ENCODE measurements around the gene LITAF.
A peak's percentile ranks its signal among the peaks of the same experiment; 100 is the strongest.
"Not testable (repeated sequence)": the region's sequence is repeated elsewhere in the genome, so short reads cannot be mapped to it uniquely, and the experiment has no call there.

Gene LITAF

GRCh38 chr16:11582157-11582814 lies 4.4 kb downstream of the LITAF start:
- Histone ChIP-seq H3K9me3 (ENCODE audit: control insufficient read depth, insufficient read depth, low read length) (peaks cover 4% of the 10 kb centered on the region; the same call in 1 of the 2 replicates), H3K9ac (ENCODE audit: low read depth, low read length) (peak overlapping the region; percentile 35; the same call in 1 of the 2 replicates), H3K36me3 (ENCODE audit: insufficient read depth, low read length) (no peaks in the 10 kb centered on the region), H3K4me1 (ENCODE audit: insufficient read depth, low read length) (peaks cover 33% of the 10 kb centered on the region)

- no peak overlapping the region for H3K9ac ChIP-seq (ENCODE audit: low read depth, low read length)
- peaks cover 4% of the 10 kb centered on the region; the same call in 1 of the 2 replicates for H3K9me3 ChIP-seq (ENCODE audit: control insufficient read depth, insufficient read depth, low read length)
- peaks cover 33% of the 10 kb centered on the region for H3K4me1 ChIP-seq (ENCODE audit: insufficient read depth, low read length)
These were observed 5.0 kb downstream of the LITAF start for GRCh38 chr16:11581678-11582077.

GRCh38 chr16:11580451-11581086 lies 6.2 kb downstream of the LITAF start:
- Histone ChIP-seq H3K4me1 (ENCODE audit: insufficient read depth, low read length) (peaks cover 33% of the 10 kb centered on the region), H3K9me3 (ENCODE audit: control insufficient read depth, insufficient read depth, low read length) (peaks cover 4% of the 10 kb centered on the region; the same call in 1 of the 2 replicates), H3K9ac (ENCODE audit: low read depth, low read length) (no peak overlapping the region), H3K36me3 (ENCODE audit: insufficient read depth, low read length) (no peaks in the 10 kb centered on the region)

More at GRCh38 chr16:11581678-11582077, 5.0 kb downstream of the LITAF start:
- no peaks in the 10 kb centered on the region for H3K36me3 ChIP-seq (ENCODE audit: insufficient read depth, low read length)

- not testable (repeated sequence) for H3K9me3 ChIP-seq (ENCODE audit: control insufficient read depth, insufficient read depth, low read length); H3K9ac ChIP-seq (ENCODE audit: low read depth, low read length); H3K36me3 ChIP-seq (ENCODE audit: insufficient read depth, low read length)
- peaks cover 13% of the 10 kb centered on the region for H3K4me1 ChIP-seq (ENCODE audit: insufficient read depth, low read length)
These were observed 9.4 kb downstream of the LITAF start for GRCh38 chr16:11577290-11577660.

DNA sequence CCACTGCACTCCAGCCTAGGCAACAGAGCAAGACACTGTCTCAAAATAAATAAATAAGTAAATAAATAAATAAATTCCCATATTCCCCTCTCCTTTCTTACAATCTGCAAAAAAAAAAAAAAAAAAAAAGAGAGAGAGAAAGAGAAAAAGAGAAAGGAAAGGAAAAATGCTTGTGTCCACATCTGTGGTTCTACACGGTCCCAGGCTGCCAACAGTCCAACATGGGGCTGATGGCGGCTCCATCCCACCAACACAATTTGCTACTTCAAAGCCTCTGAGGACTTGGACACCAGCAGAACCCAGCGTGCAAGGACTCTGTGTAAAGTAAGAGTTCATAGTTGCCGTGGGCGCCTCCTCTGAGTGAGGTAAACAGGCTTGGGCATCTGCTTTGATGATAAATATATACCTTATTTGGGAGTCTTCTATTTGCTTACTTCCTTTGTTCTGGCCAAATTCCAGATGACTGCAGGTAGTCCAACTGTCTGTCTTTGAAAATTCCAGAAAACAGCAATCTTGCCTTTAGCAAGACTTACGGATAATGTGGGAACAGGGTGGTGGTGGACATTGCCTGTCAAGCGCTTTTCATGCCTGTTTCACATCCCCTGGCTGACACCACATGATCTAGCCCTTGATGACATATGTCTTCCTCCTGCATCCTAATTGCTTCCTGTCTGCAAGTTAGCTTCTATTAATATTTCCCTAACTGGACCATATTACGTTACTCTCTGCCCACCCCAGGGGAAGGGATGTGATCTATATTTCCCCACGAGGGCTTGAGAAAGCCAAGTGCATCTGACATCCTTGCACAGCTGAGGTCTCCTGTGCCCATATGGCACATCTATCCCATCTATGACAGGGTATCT lies 10.1 kb downstream of the LITAF start:
- no peaks in the 10 kb centered on the region for H3K36me3 ChIP-seq (ENCODE audit: insufficient read depth, low read length)

GRCh38 chr16:11575223-11575589 lies 11.5 kb downstream of the LITAF start:
- no peak overlapping the region for H3K9ac ChIP-seq (ENCODE audit: low read depth, low read length)
- no peaks in the 10 kb centered on the region for H3K9me3 ChIP-seq (ENCODE audit: control insufficient read depth, insufficient read depth, low read length)
- H3K4me1 ChIP-seq (ENCODE audit: insufficient read depth, low read length), result no peaks in the 10 kb centered on the region; the same call in 1 of the 2 replicates
- no peaks in the 10 kb centered on the region for H3K36me3 ChIP-seq (ENCODE audit: insufficient read depth, low read length)

More for the DNA sequence above, 10.1 kb downstream of the LITAF start:
- H3K9me3 ChIP-seq (ENCODE audit: control insufficient read depth, insufficient read depth, low read length), result no peaks in the 10 kb centered on the region
- H3K4me1 ChIP-seq (ENCODE audit: insufficient read depth, low read length), result peaks cover 10% of the 10 kb centered on the region
- no peak overlapping the region for H3K9ac ChIP-seq (ENCODE audit: low read depth, low read length)

DNA sequence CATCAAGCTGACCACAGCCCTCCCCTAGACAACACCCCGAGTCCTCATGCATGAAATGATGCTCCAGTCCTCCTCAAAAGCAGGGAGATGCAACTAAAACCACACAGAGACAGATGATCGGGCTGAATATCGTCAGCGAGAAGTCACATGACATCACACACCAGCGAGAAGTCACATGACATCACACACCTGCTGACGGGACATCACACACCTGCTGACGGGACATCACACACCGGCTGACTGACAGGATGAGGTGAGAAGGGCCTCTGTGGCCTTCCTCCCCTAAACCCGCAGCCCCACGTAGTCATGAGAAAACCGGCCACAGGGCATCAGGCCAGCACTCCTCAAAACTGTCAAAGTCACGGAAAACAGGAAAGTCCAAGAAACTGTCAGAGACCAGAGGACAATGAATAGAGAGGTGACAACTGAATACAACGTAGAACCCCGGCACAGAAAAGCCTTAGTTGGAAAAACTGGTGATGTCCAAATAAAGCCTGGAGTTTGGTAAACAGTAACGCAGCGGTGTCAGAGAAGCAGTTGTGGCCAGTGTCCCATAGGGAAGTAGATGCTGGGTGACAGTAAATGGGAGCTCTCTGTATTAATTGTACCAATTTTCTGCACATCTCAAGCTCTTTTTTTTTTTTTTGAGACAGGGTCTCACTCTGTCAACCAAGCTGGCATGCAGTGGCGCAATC lies 14.3 kb downstream of the LITAF start:
- H3K9ac ChIP-seq (ENCODE audit: low read depth, low read length), result no peak overlapping the region
- H3K4me1 ChIP-seq (ENCODE audit: insufficient read depth, low read length), result no peaks in the 10 kb centered on the region; the same call in 1 of the 2 replicates
- no peaks in the 10 kb centered on the region for H3K9me3 ChIP-seq (ENCODE audit: control insufficient read depth, insufficient read depth, low read length)
- no peaks in the 10 kb centered on the region for H3K36me3 ChIP-seq (ENCODE audit: insufficient read depth, low read length)

GRCh38 chr16:11571549-11571948 lies 15.2 kb downstream of the LITAF start:
- Histone ChIP-seq H3K9ac (ENCODE audit: low read depth, low read length) (no peak overlapping the region), H3K4me1 (ENCODE audit: insufficient read depth, low read length) (no peaks in the 10 kb centered on the region; the same call in 1 of the 2 replicates)

DNA sequence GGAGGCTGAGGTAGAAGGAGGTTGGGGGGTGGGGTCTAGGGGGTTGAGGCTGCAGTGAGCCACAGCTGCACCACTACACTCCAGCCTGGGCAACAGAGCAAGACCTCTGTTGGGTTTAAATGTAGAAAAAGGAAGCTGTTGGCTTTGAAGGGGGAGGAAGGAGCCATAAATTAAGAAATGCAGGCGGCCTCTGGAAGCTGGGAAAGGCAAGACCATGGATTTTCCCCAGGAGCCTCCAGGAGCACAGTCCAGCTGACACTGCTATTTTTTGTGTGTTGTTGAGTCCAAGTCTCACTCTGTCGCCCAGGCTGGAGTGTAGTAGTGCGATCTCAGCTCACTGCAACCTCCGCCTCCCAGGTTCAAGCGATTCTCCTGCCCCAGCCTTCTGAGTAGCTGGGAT lies 15.9 kb downstream of the LITAF start:
- H3K36me3 ChIP-seq (ENCODE audit: insufficient read depth, low read length), result no peaks in the 10 kb centered on the region
- H3K9ac ChIP-seq (ENCODE audit: low read depth, low read length), result no peak overlapping the region
- no peaks in the 10 kb centered on the region for H3K9me3 ChIP-seq (ENCODE audit: control insufficient read depth, insufficient read depth, low read length)
- H3K4me1 ChIP-seq (ENCODE audit: insufficient read depth, low read length), result no peaks in the 10 kb centered on the region; the same call in 1 of the 2 replicates

More at GRCh38 chr16:11571549-11571948, 15.2 kb downstream of the LITAF start:
- H3K36me3 ChIP-seq (ENCODE audit: insufficient read depth, low read length), result no peaks in the 10 kb centered on the region
- H3K9me3 ChIP-seq (ENCODE audit: control insufficient read depth, insufficient read depth, low read length), result no peaks in the 10 kb centered on the region

DNA sequence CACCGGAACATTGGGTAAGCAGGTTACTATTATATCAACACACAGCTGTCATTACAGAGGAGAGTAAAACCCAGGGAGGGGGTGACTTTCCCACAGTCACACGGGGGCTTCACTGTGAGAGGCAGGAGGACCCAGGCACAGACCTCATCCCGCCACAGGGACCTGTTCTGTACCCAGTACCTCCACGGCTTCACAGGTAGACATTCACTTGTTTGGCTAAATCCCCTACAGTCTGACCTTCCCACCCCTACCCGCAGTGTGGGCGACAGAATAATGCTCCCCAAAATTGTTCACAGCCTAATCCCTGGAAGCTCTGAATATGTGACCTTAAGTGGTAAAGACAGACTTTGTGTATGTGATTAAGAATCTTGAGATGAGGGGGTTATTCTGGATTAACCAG lies 16.5 kb downstream of the LITAF start:
- Histone ChIP-seq H3K4me1 (ENCODE audit: insufficient read depth, low read length) (no peaks in the 10 kb centered on the region; the same call in 1 of the 2 replicates), H3K9ac (ENCODE audit: low read depth, low read length) (no peak overlapping the region), H3K9me3 (ENCODE audit: control insufficient read depth, insufficient read depth, low read length) (no peaks in the 10 kb centered on the region), H3K36me3 (ENCODE audit: insufficient read depth, low read length) (no peaks in the 10 kb centered on the region)

GRCh38 chr16:11566398-11566797 lies 20.3 kb downstream of the LITAF start:
- H3K9me3 ChIP-seq (ENCODE audit: control insufficient read depth, insufficient read depth, low read length), result no peaks in the 10 kb centered on the region
- no peak overlapping the region for H3K9ac ChIP-seq (ENCODE audit: low read depth, low read length)
- H3K36me3 ChIP-seq (ENCODE audit: insufficient read depth, low read length), result no peaks in the 10 kb centered on the region
- H3K4me1 ChIP-seq (ENCODE audit: insufficient read depth, low read length), result peaks cover 19% of the 10 kb centered on the region

- H3K36me3 ChIP-seq (ENCODE audit: insufficient read depth, low read length), result no peaks in the 10 kb centered on the region
- H3K9ac ChIP-seq (ENCODE audit: low read depth, low read length), result no peak overlapping the region
- no peaks in the 10 kb centered on the region for H3K9me3 ChIP-seq (ENCODE audit: control insufficient read depth, insufficient read depth, low read length)
- H3K4me1 ChIP-seq (ENCODE audit: insufficient read depth, low read length), result peaks cover 27% of the 10 kb centered on the region
These were observed 21.1 kb downstream of the LITAF start for GRCh38 chr16:11565665-11566064.

DNA sequence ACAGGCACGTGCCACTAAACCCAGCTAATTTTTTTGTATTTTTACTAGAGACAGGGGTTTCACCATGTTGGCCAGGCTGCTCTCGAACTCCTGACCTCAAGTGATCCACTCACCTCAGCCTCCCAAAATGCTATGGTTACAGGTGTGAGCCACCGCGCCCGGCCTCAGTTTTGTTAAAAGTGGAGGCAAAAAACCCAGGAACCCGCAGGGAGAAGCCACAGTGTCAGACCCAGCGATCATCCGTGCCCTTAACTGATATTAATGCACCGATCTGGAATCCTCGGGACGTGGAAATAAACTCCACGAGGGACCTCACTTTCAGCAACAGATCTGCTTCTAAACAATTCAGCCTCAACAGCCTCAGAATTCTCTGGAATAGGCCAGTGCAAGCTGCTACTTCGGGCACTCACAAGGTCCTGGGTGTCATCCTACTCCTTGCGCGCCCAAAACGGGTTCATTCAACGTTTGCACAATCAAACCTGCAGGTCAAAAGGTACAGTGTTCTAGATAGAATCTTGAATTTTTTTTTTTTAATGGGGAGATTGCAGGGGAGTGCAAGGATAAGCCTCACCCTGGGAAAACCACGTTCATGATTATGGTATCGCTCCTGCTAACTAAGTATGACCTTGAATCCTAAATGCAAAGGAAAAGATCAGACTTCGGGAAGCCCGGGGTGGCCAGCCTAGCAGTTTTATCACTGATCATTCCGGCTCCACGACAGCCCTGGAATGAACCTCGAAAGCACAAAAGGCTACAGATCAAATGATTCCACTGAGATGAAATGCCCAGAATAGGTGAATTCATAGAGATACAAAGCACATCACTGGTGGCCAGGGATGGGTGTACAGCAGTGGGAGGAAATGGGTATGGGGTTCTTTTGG lies 22.4 kb downstream of the LITAF start:
- H3K9me3 ChIP-seq (ENCODE audit: control insufficient read depth, insufficient read depth, low read length), result no peaks in the 10 kb centered on the region
- no peak overlapping the region for H3K9ac ChIP-seq (ENCODE audit: low read depth, low read length)
- H3K4me1 ChIP-seq (ENCODE audit: insufficient read depth, low read length), result peaks cover 29% of the 10 kb centered on the region
- H3K36me3 ChIP-seq (ENCODE audit: insufficient read depth, low read length), result no peaks in the 10 kb centered on the region

Data from ES-I3 (cell line).